Thyroid gland (tissue), 4 donors: ENCODE results near the gene PMFBP1. TPM values are rescaled to one million over a fixed set of nuclear protein-coding genes. Genes with fewer than 3 reads are reported as not detected.

Experiments
- DNase-seq, 2 donors: peaks; one replicate each; pipeline ENCODE4 v3.0.0-alpha.2; 2019
- H3K27ac ChIP-seq, 3 donors: fragments of 200-600 bp; sonication (generic); 1 replicate in 2 of 3; 2 replicates in 1 of 3; pipeline ENCODE4 v1.5.1; 2016 to 2019; ENCODE audit warnings: mild to moderate bottlenecking in 1 of 3, moderate library complexity in 1 of 3
- H3K27me3 ChIP-seq: fragments of 200-600 bp; sonication (generic); one replicate; pipeline ENCODE4 v1.5.1; 2019
- H3K36me3 ChIP-seq, 2 donors: fragments of 200-600 bp; sonication (generic); one replicate each; pipeline ENCODE4 v1.5.1; 2016 to 2019
- H3K4me1 ChIP-seq, 2 donors: fragments of 200-600 bp; sonication (generic); one replicate each; pipeline ENCODE4 v1.5.1; 2017 to 2019
- H3K4me3 ChIP-seq, 3 donors: fragments of 200-600 bp; sonication (generic); replicated peaks in 1 of 3; 1 replicate in 2 of 3; 2 replicates in 1 of 3; pipeline ENCODE4 v1.5.1; 2016; ENCODE audit warnings: mild to moderate bottlenecking in 1 of 3
- H3K9me3 ChIP-seq: fragments of 200-600 bp; sonication (generic); one replicate; pipeline ENCODE4 v1.5.1; 2017
- POLR2A ChIP-seq, 2 donors: fragments of 450-650 bp; IDR thresholded peaks; one replicate each; pipeline ENCODE4 v1.6.1; 2017; ENCODE audit warnings: antibody characterized with exemption in 2 of 2, mild to moderate bottlenecking in 2 of 2, moderate library complexity in 1 of 2
- WGBS, 2 donors: methylation state at CpG; one replicate each; pipeline ENCODE4 v1.1.5; 2017; 5-methylcytosine and 5-hydroxymethylcytosine counted together
- intact Hi-C: fragments of 100-400 bp; cut with DNase I; formaldehyde crosslinking; loops from one replicate; pipeline ENCODE4 v1.15.1; 2023
- total RNA-seq, 4 donors: library from RNA; depleted of rRNA; stranded (reverse); fragments of >200 nt; gene quantifications; one replicate each; pipeline ENCODE4 v1.2.3, GENCODE V29; 2016
- TF ChIP-seq, protein P1 (sequence below), 6 experiments: fragments of 200-600 bp in 3 of 6; fragments of 450-650 bp in 3 of 6; sonication (generic) in 3 of 6; IDR thresholded peaks; one replicate each; pipeline ENCODE4 v1.5.1; 2016 to 2019; ENCODE audit warnings: antibody characterized with exemption in 6 of 6, mild to moderate bottlenecking in 2 of 6, inconsistent platforms in 1 of 6, moderate library complexity in 1 of 6

The PMFBP1 gene
- total RNA-seq, 4 donors from 2014 or later = 0.54 to 0.88 (median 0.67) TPM; not detected in 1

DNA sequence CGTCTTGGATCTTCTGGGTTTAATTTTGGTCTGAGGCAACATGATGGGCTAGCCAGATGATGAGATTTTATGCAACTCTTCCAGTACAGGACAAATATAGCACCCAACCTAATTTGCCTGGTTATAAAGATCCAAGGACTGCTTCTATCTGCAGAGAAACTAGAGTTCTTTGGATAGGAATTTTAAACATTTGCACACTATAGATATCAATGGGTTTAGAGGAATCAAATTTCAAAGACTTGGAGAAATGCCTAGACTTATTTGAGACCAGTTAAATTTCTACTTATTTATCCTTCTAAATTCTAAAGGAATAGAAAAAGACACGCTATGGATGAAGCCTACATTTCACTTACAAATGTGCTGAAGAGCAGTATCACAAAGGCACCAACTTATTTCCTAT lies 12.6 kb downstream of the PMFBP1 start:
- Histone ChIP-seq H3K27me3 (no peaks in the 10 kb centered on the region), H3K27ac (no peak overlapping the region), H3K4me1 (no peaks in the 10 kb centered on the region), H3K9me3 (no peaks in the 10 kb centered on the region), H3K36me3 (no peaks in the 10 kb centered on the region), H3K4me3 (no peak overlapping the region)
- DNase-seq = no peak
- TF ChIP-seq POLR2A (IDR thresholded peaks at IDR 0.05) = no peak
- TF ChIP-seq, protein P1, sequence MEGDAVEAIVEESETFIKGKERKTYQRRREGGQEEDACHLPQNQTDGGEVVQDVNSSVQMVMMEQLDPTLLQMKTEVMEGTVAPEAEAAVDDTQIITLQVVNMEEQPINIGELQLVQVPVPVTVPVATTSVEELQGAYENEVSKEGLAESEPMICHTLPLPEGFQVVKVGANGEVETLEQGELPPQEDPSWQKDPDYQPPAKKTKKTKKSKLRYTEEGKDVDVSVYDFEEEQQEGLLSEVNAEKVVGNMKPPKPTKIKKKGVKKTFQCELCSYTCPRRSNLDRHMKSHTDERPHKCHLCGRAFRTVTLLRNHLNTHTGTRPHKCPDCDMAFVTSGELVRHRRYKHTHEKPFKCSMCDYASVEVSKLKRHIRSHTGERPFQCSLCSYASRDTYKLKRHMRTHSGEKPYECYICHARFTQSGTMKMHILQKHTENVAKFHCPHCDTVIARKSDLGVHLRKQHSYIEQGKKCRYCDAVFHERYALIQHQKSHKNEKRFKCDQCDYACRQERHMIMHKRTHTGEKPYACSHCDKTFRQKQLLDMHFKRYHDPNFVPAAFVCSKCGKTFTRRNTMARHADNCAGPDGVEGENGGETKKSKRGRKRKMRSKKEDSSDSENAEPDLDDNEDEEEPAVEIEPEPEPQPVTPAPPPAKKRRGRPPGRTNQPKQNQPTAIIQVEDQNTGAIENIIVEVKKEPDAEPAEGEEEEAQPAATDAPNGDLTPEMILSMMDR (IDR thresholded peaks at IDR 0.05) = no peak
- intact Hi-C loops = no loop called here
- 59 to 72% methylated on average over 2 of the region's 2 CpGs for WGBS, 2 donors

DNA sequence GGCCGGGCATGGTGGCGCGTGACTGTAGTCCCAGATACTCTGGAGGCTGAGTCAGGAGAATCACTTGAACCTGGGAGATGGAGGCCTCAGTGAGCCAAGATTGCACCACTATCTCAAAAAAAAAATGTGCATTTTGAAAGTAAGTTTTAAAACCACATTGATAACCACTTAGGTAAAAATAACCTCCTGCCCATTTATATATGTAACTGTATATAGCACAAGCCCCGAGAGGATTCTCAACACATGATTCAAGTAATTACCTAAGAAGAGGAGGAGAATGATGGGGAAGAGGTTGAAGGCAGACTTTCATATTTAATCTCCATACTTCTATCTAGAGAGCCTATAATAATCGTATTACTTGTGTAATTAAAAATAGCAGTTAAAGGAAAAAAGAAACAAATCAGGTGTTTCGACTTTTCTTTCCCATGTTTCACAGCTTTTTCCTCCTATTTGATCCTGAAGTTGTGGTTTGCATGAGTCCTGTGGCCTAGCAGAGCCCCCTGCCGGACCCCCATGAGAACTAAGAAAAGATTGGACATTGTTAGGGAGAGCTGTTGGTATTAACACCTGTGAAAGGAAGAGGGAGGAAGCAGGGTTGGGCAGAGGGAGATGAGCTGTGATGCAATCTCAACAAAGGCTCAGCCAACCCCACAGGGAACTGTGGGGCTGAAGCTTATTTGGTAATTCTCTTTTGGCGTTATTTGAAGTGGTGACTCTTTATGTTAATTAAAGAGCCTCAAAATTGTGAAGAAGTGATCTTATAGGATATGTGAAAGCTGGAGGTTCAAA lies 22.1 kb downstream of the PMFBP1 start:
- Histone ChIP-seq H3K36me3 (no peaks in the 10 kb centered on the region), H3K9me3 (no peaks in the 10 kb centered on the region), H3K27me3 (no peaks in the 10 kb centered on the region), H3K27ac (no peak overlapping the region), H3K4me1 (no peaks in the 10 kb centered on the region), H3K4me3 (no peak overlapping the region)
- TF ChIP-seq, protein P1 (IDR thresholded peaks at IDR 0.05) = no peak
- TF ChIP-seq POLR2A (IDR thresholded peaks at IDR 0.05) = no peak
- 75 to 78% methylated on average over 8 of the region's 8 CpGs for WGBS, 2 donors
- intact Hi-C loops = no loop called here
- DNase-seq = no peak

DNA sequence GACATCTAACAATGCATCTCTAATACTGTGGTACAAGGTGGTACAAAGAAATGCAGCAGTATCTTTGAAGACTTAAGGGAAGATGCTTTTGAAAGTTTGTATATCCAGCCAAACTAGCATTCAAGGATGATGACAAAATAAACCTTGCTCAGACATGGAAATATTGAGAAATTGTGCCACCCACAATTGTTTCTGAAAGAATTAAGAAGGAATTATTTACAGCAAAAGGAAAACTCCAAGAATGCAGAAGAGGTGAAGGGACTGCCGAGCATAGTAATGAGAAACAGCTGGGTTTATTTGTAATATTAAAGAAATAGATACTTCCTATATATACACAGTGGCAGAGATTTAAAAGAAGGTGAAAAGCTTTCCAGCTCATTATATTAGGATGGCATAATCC lies 29.5 kb downstream of the PMFBP1 start:
- H3K27me3 ChIP-seq = no peaks in the 10 kb centered on the region
- H3K4me3 ChIP-seq = no peak overlapping the region
- H3K9me3 ChIP-seq = no peaks in the 10 kb centered on the region
- 81 to 89% methylated on average over 1 of the region's 1 CpG for WGBS, 2 donors
- no peaks in the 10 kb centered on the region for H3K4me1 ChIP-seq
- DNase-seq = no peak
- intact Hi-C loops = no loop called here
- no peak overlapping the region for H3K27ac ChIP-seq
- TF ChIP-seq, protein P1 (IDR thresholded peaks at IDR 0.05) = no peak
- TF ChIP-seq POLR2A (IDR thresholded peaks at IDR 0.05) = no peak
- no peaks in the 10 kb centered on the region for H3K36me3 ChIP-seq

DNA sequence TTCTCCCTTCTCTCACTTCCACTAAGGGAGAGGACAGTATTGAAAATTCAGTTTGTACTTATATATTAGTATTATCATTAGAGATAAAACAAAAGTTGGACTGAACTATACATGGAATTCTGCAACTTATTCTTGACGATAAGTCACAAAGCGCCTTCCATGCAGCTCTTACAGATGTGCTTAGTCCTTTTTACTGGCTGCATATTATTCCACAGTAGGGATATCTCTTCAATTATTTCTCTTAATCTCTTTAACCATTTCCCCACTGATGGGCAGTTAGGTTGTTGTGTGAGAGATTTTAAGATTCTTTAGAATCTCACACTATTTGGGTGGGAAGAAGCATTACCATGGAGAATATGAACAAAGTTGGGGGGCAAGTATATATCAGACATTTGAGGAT lies 32.0 kb downstream of the PMFBP1 start:
- no peak for DNase-seq
- intact Hi-C loops = no loop called here
- Histone ChIP-seq H3K36me3 (no peaks in the 10 kb centered on the region), H3K27me3 (no peaks in the 10 kb centered on the region), H3K9me3 (no peaks in the 10 kb centered on the region), H3K27ac (no peak overlapping the region), H3K4me3 (no peak overlapping the region), H3K4me1 (no peaks in the 10 kb centered on the region)
- TF ChIP-seq, protein P1 (IDR thresholded peaks at IDR 0.05) = no peak
- TF ChIP-seq POLR2A (IDR thresholded peaks at IDR 0.05) = no peak
- WGBS, 2 donors = 95% methylated on average over 2 of the region's 2 CpGs

- Histone ChIP-seq H3K27me3 (no peaks in the 10 kb centered on the region), H3K4me3 (no peak overlapping the region), H3K36me3 (no peaks in the 10 kb centered on the region), H3K4me1 (no peaks in the 10 kb centered on the region), H3K9me3 (no peaks in the 10 kb centered on the region), H3K27ac (no peak overlapping the region)
- DNase-seq = no peak
- WGBS, 2 donors = 85 to 92% methylated on average over 4 of the region's 4 CpGs
- TF ChIP-seq POLR2A (IDR thresholded peaks at IDR 0.05) = no peak
- TF ChIP-seq, protein P1 (IDR thresholded peaks at IDR 0.05) = no peak
- intact Hi-C loops = no loop called here
Measured at GRCh38 chr16:72138064-72138572, 33.8 kb downstream of the PMFBP1 start.
